HEK293 (cell line): ENCODE results near the gene IRF6.
A peak's percentile ranks its signal among the peaks of the same experiment; 100 is the strongest.

Experiments used
- AEBP2 ChIP-seq: fragments of 450-650 bp; formaldehyde crosslinking; IDR thresholded peaks from 2 replicates; pipeline ENCODE4 v1.5.1; 2016; ENCODE audit warnings: missing biosample characterization, missing genetic modification characterization, borderline replicate concordance
- BCL11B ChIP-seq: fragments of 450-650 bp; formaldehyde crosslinking; IDR thresholded peaks from 2 replicates; pipeline ENCODE4 v1.5.1; 2016; ENCODE audit warnings: low read depth, missing biosample characterization, missing genetic modification characterization
- ELK4 ChIP-seq: IDR thresholded peaks from 2 replicates; pipeline ENCODE4 v1.6.1; 2011; ENCODE audit warnings: mild to moderate bottlenecking, low read depth, low read length, borderline replicate concordance
- KLF17 ChIP-seq: fragments of 450-650 bp; formaldehyde crosslinking; IDR thresholded peaks from 2 replicates; pipeline ENCODE4 v1.5.1; 2016; ENCODE audit warnings: missing biosample characterization, missing genetic modification characterization
- OSR2 ChIP-seq: fragments of 450-650 bp; formaldehyde crosslinking; IDR thresholded peaks from 2 replicates; pipeline ENCODE4 v1.5.1; 2016; ENCODE audit warnings: missing biosample characterization, missing genetic modification characterization
- PRDM10 ChIP-seq: fragments of 450-650 bp; formaldehyde crosslinking; IDR thresholded peaks from 2 replicates; pipeline ENCODE4 v1.5.1; 2016; ENCODE audit warnings: missing biosample characterization, missing genetic modification characterization
- REPIN1 ChIP-seq: fragments of 450-650 bp; formaldehyde crosslinking; IDR thresholded peaks from 2 replicates; pipeline ENCODE4 v1.5.1; 2017; ENCODE audit warnings: missing biosample characterization, missing genetic modification characterization, low read depth
- SP2 ChIP-seq: fragments of 450-650 bp; formaldehyde crosslinking; IDR thresholded peaks from 2 replicates; pipeline ENCODE4 v1.5.1; 2016; ENCODE audit warnings: missing biosample characterization, missing genetic modification characterization
- TCF7L2 ChIP-seq: IDR thresholded peaks from 2 replicates; pipeline ENCODE4 v1.6.1; 2011; ENCODE audit warnings: low read depth, mild to moderate bottlenecking, inconsistent platforms, low read length, moderate library complexity, borderline replicate concordance
- ZBTB44 ChIP-seq: fragments of 450-650 bp; IDR thresholded peaks from 2 replicates; pipeline ENCODE4 v1.5.1; 2018; ENCODE audit warnings: missing biosample characterization, mild to moderate bottlenecking, missing genetic modification characterization
- ZNF280C ChIP-seq: fragments of 450-650 bp; formaldehyde crosslinking; IDR thresholded peaks from 2 replicates; pipeline ENCODE4 v1.5.1; 2016; ENCODE audit warnings: missing biosample characterization, missing genetic modification characterization
- ZNF341 ChIP-seq: fragments of 450-650 bp; formaldehyde crosslinking; IDR thresholded peaks from 2 replicates; pipeline ENCODE4; 2016; ENCODE audit warnings: low read depth, missing biosample characterization, missing genetic modification characterization
- ZNF37A ChIP-seq: fragments of 450-650 bp; IDR thresholded peaks from 2 replicates; pipeline ENCODE4 v1.5.1; 2018; ENCODE audit warnings: missing biosample characterization, missing genetic modification characterization
- ZNF391 ChIP-seq: fragments of 450-650 bp; formaldehyde crosslinking; IDR thresholded peaks from 2 replicates; pipeline ENCODE4 v1.5.1; 2016; ENCODE audit warnings: low read depth, missing biosample characterization, missing genetic modification characterization, borderline replicate concordance
- ZNF398 ChIP-seq: fragments of 450-650 bp; formaldehyde crosslinking; IDR thresholded peaks from 2 replicates; pipeline ENCODE4 v1.5.1; 2017; ENCODE audit warnings: missing biosample characterization, missing genetic modification characterization
- ZNF426 ChIP-seq: fragments of 450-650 bp; formaldehyde crosslinking; IDR thresholded peaks from 2 replicates; pipeline ENCODE4 v1.5.1; 2017; ENCODE audit warnings: missing biosample characterization, missing genetic modification characterization, mild to moderate bottlenecking, inconsistent platforms, moderate library complexity
- ZNF530 ChIP-seq: fragments of 450-650 bp; formaldehyde crosslinking; IDR thresholded peaks from 2 replicates; pipeline ENCODE4 v1.5.1; 2016; ENCODE audit warnings: low read depth, missing biosample characterization, missing genetic modification characterization
- ZNF561 ChIP-seq: fragments of 450-650 bp; IDR thresholded peaks from 2 replicates; pipeline ENCODE4 v1.5.1; 2018; ENCODE audit warnings: missing biosample characterization, missing genetic modification characterization, borderline replicate concordance
- ZNF623 ChIP-seq: fragments of 450-650 bp; formaldehyde crosslinking; IDR thresholded peaks from 2 replicates; pipeline ENCODE4 v1.5.1; 2016; ENCODE audit warnings: missing biosample characterization, missing genetic modification characterization
- ZNF670 ChIP-seq: fragments of 450-650 bp; formaldehyde crosslinking; IDR thresholded peaks from 2 replicates; pipeline ENCODE4 v1.5.1; 2016; ENCODE audit warnings: missing biosample characterization, missing genetic modification characterization, low read depth
- ZNF704 ChIP-seq: fragments of 450-650 bp; formaldehyde crosslinking; IDR thresholded peaks from 2 replicates; pipeline ENCODE4 v1.5.1; 2016; ENCODE audit warnings: missing biosample characterization, missing genetic modification characterization
- ZNF777 ChIP-seq: fragments of 450-650 bp; formaldehyde crosslinking; IDR thresholded peaks from 2 replicates; pipeline ENCODE4 v1.5.1; 2017; ENCODE audit warnings: missing biosample characterization, missing genetic modification characterization, borderline replicate concordance

Gene IRF6

GRCh38 chr1:209747580-209748262 lies 58.2 kb downstream of the IRF6 start (continued):
- TF ChIP-seq AEBP2 (tag by site-specific recombination) (no peak), ZNF391 (tag by site-specific recombination) (peak; percentile 23; the same call in 1 of the 2 replicates), ZNF704 (tag by site-specific recombination) (no peak), REPIN1 (tag by site-specific recombination) (no peak), ZNF426 (tag by site-specific recombination) (no peak), ZNF530 (no peak), SP2 (tag by site-specific recombination) (peak; percentile 31; the same call in 1 of the 2 replicates), ZNF37A (tag by site-specific recombination) (no peak), KLF17 (tag by site-specific recombination) (peak; percentile 72), ZNF623 (tag by site-specific recombination) (0 out of 2 replicates have a peak, but pooled peaks have one; percentile 31), ZNF670 (no peak), ZNF561 (tag by site-specific recombination) (no peak), BCL11B (tag by site-specific recombination) (no peak), ZNF280C (tag by site-specific recombination) (no peak), ZBTB44 (peak; percentile 37; the same call in 1 of the 2 replicates), ZNF777 (no peak), ELK4 (no peak), PRDM10 (tag by site-specific recombination) (peak; percentile 66), ZNF398 (no peak), TCF7L2 (no peak), OSR2 (tag by site-specific recombination) (no peak), ZNF341 (tag by site-specific recombination) (no peak)
